HEK293 (cell line): Measurements from ENCODE around the gene CCL28.

Experiments
- CTCF ChIA-PET: fragments of 350-600 bp; formaldehyde crosslinking; extraction: SDS; loops from one replicate; lab custom pipeline; 2021; ENCODE audit warnings: antibody characterized with exemption; lab: Yijun Ruan, JAX
- POLR2A ChIA-PET: fragments of 300-600 bp; formaldehyde crosslinking; extraction: SDS; loops from one replicate; lab custom pipeline; 2020; ENCODE audit warnings: antibody characterized with exemption, inconsistent platforms; lab: Yijun Ruan, JAX
- H3K27ac ChIP-seq: fragments of 200-500 bp; sonication (Bioruptor generic); 2 replicates; pipeline ENCODE4 v1.5.1; 2014; ENCODE audit warnings: low read depth, low read length, control low read depth, inconsistent platforms; ENCODE audit errors: extremely low read depth
- H3K36me3 ChIP-seq, 2 experiments: fragments of 200-500 bp in 1 of 2; sonication (Bioruptor generic) in 1 of 2; 1 replicate in 1 of 2; 2 replicates in 1 of 2; pipeline ENCODE4 v1.5.1; 2014 to 2017; ENCODE audit warnings: inconsistent platforms in 2 of 2, low read length in 2 of 2; ENCODE audit not compliant: control insufficient read depth in 2 of 2, insufficient read depth in 1 of 2
- H3K4me1 ChIP-seq: fragments of 200-500 bp; sonication (Bioruptor generic); 2 replicates; pipeline ENCODE4 v1.5.1; 2014; ENCODE audit warnings: mild to moderate bottlenecking, low read length, inconsistent platforms; ENCODE audit not compliant: control insufficient read depth, insufficient read depth
- H3K4me3 ChIP-seq: 2 replicates; pipeline ENCODE4 v1.5.1; 2011; ENCODE audit warnings: low read depth, mild to moderate bottlenecking, control low read depth, low read length, moderate library complexity
- H3K9me3 ChIP-seq: fragments of 200-500 bp; sonication (Bioruptor generic); 2 replicates; pipeline ENCODE4 v1.5.1; 2014; ENCODE audit warnings: low read depth, low read length, inconsistent platforms; ENCODE audit not compliant: control insufficient read depth, insufficient read depth
- FEZF1 ChIP-seq: fragments of 450-650 bp; formaldehyde crosslinking; IDR thresholded peaks from 2 replicates; pipeline ENCODE4 v1.5.1; 2016; ENCODE audit warnings: missing biosample characterization, missing genetic modification characterization
- GFI1B ChIP-seq: fragments of 450-650 bp; formaldehyde crosslinking; IDR thresholded peaks from 2 replicates; pipeline ENCODE4 v1.5.1; 2016; ENCODE audit warnings: missing biosample characterization, missing genetic modification characterization
- GLI4 ChIP-seq: fragments of 450-650 bp; formaldehyde crosslinking; IDR thresholded peaks from 2 replicates; pipeline ENCODE4 v1.5.1; 2016; ENCODE audit warnings: missing biosample characterization, missing genetic modification characterization
- GLIS1 ChIP-seq: fragments of 450-650 bp; formaldehyde crosslinking; IDR thresholded peaks from 2 replicates; pipeline ENCODE4 v1.5.1; 2016; ENCODE audit warnings: missing biosample characterization, missing genetic modification characterization
- GLIS2 ChIP-seq: fragments of 450-650 bp; formaldehyde crosslinking; IDR thresholded peaks from 2 replicates; pipeline ENCODE4 v1.5.1; 2016; ENCODE audit warnings: missing biosample characterization, missing genetic modification characterization
- HOXD13 ChIP-seq: sonication (generic); formaldehyde crosslinking; IDR thresholded peaks from 2 replicates; pipeline ENCODE4 v1.8.0; 2022; ENCODE audit warnings: missing genetic modification reagents, borderline replicate concordance
- SP3 ChIP-seq: fragments of 450-650 bp; formaldehyde crosslinking; IDR thresholded peaks from 2 replicates; pipeline ENCODE4 v1.5.1; 2016; ENCODE audit warnings: missing biosample characterization, missing genetic modification characterization
- SP7 ChIP-seq: fragments of 450-650 bp; formaldehyde crosslinking; IDR thresholded peaks from 2 replicates; pipeline ENCODE4 v1.5.1; 2016; ENCODE audit warnings: missing biosample characterization, missing genetic modification characterization
- TRIM28 ChIP-seq: IDR thresholded peaks from 2 replicates; pipeline ENCODE4 v1.6.1; 2011; ENCODE audit warnings: low read length, control low read depth, borderline replicate concordance
- YY2 ChIP-seq: fragments of 450-650 bp; formaldehyde crosslinking; IDR thresholded peaks from 2 replicates; pipeline ENCODE4 v1.5.1; 2016; ENCODE audit warnings: missing biosample characterization, missing genetic modification characterization
- ZBTB7A ChIP-seq: fragments of 450-650 bp; formaldehyde crosslinking; IDR thresholded peaks from 2 replicates; pipeline ENCODE4 v1.5.1; 2016; ENCODE audit warnings: low read depth, missing biosample characterization, missing genetic modification characterization
- ZBTB8A ChIP-seq: fragments of 450-650 bp; formaldehyde crosslinking; IDR thresholded peaks from 2 replicates; pipeline ENCODE4 v1.5.1; 2016; ENCODE audit warnings: missing biosample characterization, missing genetic modification characterization
- ZFP3 ChIP-seq: fragments of 450-650 bp; formaldehyde crosslinking; IDR thresholded peaks from 2 replicates; pipeline ENCODE4 v1.5.1; 2016; ENCODE audit warnings: low read depth, missing biosample characterization, missing genetic modification characterization
- ZNF133 ChIP-seq: fragments of 450-650 bp; formaldehyde crosslinking; IDR thresholded peaks from 2 replicates; pipeline ENCODE4 v1.5.1; 2016; ENCODE audit warnings: missing biosample characterization, missing genetic modification characterization
- ZNF19 ChIP-seq: fragments of 450-650 bp; formaldehyde crosslinking; IDR thresholded peaks from 2 replicates; pipeline ENCODE4; 2016; ENCODE audit warnings: missing biosample characterization, missing genetic modification characterization, low read depth
- ZNF202 ChIP-seq: fragments of 450-650 bp; formaldehyde crosslinking; IDR thresholded peaks from 2 replicates; pipeline ENCODE4 v1.5.1; 2016; ENCODE audit warnings: missing biosample characterization, missing genetic modification characterization, borderline replicate concordance
- ZNF221 ChIP-seq: fragments of 450-650 bp; formaldehyde crosslinking; IDR thresholded peaks from 2 replicates; pipeline ENCODE4 v1.5.1; 2017; ENCODE audit warnings: missing biosample characterization, missing genetic modification characterization, borderline replicate concordance
- ZNF354C ChIP-seq: fragments of 450-650 bp; formaldehyde crosslinking; IDR thresholded peaks from 2 replicates; pipeline ENCODE4 v1.5.1; 2016; ENCODE audit warnings: missing biosample characterization, missing genetic modification characterization, low read depth, borderline replicate concordance
- ZNF366 ChIP-seq: fragments of 450-650 bp; formaldehyde crosslinking; conservative IDR thresholded peaks from 2 replicates; pipeline ENCODE4 v1.5.1; 2016; ENCODE audit warnings: missing biosample characterization, missing genetic modification characterization
- ZNF48 ChIP-seq: fragments of 450-650 bp; formaldehyde crosslinking; IDR thresholded peaks from 2 replicates; pipeline ENCODE4 v1.5.1; 2016; ENCODE audit warnings: missing biosample characterization, missing genetic modification characterization
- ZNF521 ChIP-seq: fragments of 450-650 bp; formaldehyde crosslinking; IDR thresholded peaks from 2 replicates; pipeline ENCODE4 v1.5.1; 2017; ENCODE audit warnings: missing biosample characterization, mild to moderate bottlenecking, missing genetic modification characterization
- ZNF549 ChIP-seq: fragments of 450-650 bp; IDR thresholded peaks from 2 replicates; pipeline ENCODE4 v1.5.1; 2018; ENCODE audit warnings: missing biosample characterization, missing genetic modification characterization, mild to moderate bottlenecking, inconsistent platforms, moderate library complexity
- ZNF610 ChIP-seq: fragments of 450-650 bp; formaldehyde crosslinking; IDR thresholded peaks from 2 replicates; pipeline ENCODE4 v1.5.1; 2016; ENCODE audit warnings: missing biosample characterization, missing genetic modification characterization, borderline replicate concordance
- ZNF623 ChIP-seq: fragments of 450-650 bp; formaldehyde crosslinking; IDR thresholded peaks from 2 replicates; pipeline ENCODE4 v1.5.1; 2016; ENCODE audit warnings: missing biosample characterization, missing genetic modification characterization
- ZNF658 ChIP-seq: fragments of 450-650 bp; formaldehyde crosslinking; IDR thresholded peaks from 2 replicates; pipeline ENCODE4; 2016; ENCODE audit warnings: missing biosample characterization, missing genetic modification characterization
- ZNF768 ChIP-seq: fragments of 450-650 bp; formaldehyde crosslinking; IDR thresholded peaks from 2 replicates; pipeline ENCODE4 v1.5.1; 2018; ENCODE audit warnings: missing biosample characterization, mild to moderate bottlenecking, missing genetic modification characterization
- ZSCAN18 ChIP-seq: fragments of 450-650 bp; formaldehyde crosslinking; IDR thresholded peaks from 2 replicates; pipeline ENCODE4 v1.5.1; 2016; ENCODE audit warnings: missing biosample characterization, missing genetic modification characterization
- TF ChIP-seq, protein P1 (sequence below): fragments of 450-650 bp; formaldehyde crosslinking; IDR thresholded peaks from 2 replicates; pipeline ENCODE4 v1.5.1; 2017; ENCODE audit warnings: missing biosample characterization, missing genetic modification characterization
- TF ChIP-seq, protein P2 (sequence below): fragments of 450-650 bp; formaldehyde crosslinking; IDR thresholded peaks from 2 replicates; pipeline ENCODE4 v1.5.1; 2017; ENCODE audit warnings: missing biosample characterization, missing genetic modification characterization

The CCL28 gene

GRCh38 chr5:43357067-43357466, 55.1 kb downstream of the CCL28 start (continued):
- TF ChIP-seq ZSCAN18 (tag by site-specific recombination) (no peak), ZNF354C (no peak), ZNF48 (tag by site-specific recombination) (no peak), ZBTB8A (no peak), TRIM28 (no peak), ZNF202 (tag by site-specific recombination) (no peak), SP3 (tag by site-specific recombination) (no peak), ZNF221 (tag by site-specific recombination) (no peak), ZNF658 (tag by site-specific recombination) (no peak), GLIS2 (tag by site-specific recombination) (no peak), ZNF768 (tag by site-specific recombination) (no peak)
- TF ChIP-seq, protein P1, sequence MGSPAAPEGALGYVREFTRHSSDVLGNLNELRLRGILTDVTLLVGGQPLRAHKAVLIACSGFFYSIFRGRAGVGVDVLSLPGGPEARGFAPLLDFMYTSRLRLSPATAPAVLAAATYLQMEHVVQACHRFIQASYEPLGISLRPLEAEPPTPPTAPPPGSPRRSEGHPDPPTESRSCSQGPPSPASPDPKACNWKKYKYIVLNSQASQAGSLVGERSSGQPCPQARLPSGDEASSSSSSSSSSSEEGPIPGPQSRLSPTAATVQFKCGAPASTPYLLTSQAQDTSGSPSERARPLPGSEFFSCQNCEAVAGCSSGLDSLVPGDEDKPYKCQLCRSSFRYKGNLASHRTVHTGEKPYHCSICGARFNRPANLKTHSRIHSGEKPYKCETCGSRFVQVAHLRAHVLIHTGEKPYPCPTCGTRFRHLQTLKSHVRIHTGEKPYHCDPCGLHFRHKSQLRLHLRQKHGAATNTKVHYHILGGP (tag by site-specific recombination) = no peak
- TF ChIP-seq, protein P2, sequence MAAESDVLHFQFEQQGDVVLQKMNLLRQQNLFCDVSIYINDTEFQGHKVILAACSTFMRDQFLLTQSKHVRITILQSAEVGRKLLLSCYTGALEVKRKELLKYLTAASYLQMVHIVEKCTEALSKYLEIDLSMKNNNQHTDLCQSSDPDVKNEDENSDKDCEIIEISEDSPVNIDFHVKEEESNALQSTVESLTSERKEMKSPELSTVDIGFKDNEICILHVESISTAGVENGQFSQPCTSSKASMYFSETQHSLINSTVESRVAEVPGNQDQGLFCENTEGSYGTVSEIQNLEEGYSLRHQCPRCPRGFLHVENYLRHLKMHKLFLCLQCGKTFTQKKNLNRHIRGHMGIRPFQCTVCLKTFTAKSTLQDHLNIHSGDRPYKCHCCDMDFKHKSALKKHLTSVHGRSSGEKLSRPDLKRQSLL = no peak

DNA sequence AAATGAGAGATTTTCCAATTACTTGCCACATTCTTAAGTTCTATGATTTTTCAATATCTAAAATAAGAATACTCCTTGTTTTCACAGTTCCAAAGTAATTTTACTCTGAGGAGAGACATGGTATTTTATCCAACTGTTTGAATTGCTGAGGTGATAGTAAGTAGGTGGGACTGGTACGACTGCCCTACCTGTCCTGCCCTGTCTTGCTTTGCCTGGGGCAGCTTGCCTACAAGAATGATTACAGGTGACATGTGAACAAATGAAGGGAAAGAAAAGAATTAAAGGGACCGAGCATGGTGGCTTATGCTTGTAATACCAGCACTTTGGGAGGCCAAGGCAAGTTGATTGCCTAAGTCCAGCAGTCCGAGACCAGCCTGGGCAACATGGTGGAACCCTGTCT, 57.4 kb downstream of the CCL28 start:
- no peak overlapping the region for H3K4me3 ChIP-seq
- no peaks in the 10 kb centered on the region for H3K9me3 ChIP-seq
- no peak for TF ChIP-seq ZNF366 (tag by site-specific recombination)
- no peak for TF ChIP-seq ZNF610 (tag by site-specific recombination)
- TF ChIP-seq ZNF19 = no peak
- TF ChIP-seq GLI4 = no peak
- no peaks in the 10 kb centered on the region for H3K36me3 ChIP-seq
- no peaks in the 10 kb centered on the region for H3K4me1 ChIP-seq
- ChIA-PET POLR2A (no interaction called here), CTCF (interaction anchor here (0.6 to 1.1 kb wide), 3 partner anchors 35 to 404 kb away, joined by 3 to 4 read pairs (median 3); no protein-coding TSS in a partner anchor)
- no peak overlapping the region for H3K27ac ChIP-seq

GRCh38 chr5:43353668-43354067, 58.5 kb downstream of the CCL28 start:
- H3K4me3 ChIP-seq = no peak overlapping the region
- TF ChIP-seq GFI1B = no peak
- TF ChIP-seq SP7 (tag by site-specific recombination) = no peak
- TF ChIP-seq ZNF549 (tag by site-specific recombination) = no peak
- TF ChIP-seq ZBTB7A (tag by site-specific recombination) = no peak
- TF ChIP-seq GLIS1 (tag by site-specific recombination) = no peak
- no peak for TF ChIP-seq ZNF623 (tag by site-specific recombination)
- TF ChIP-seq ZNF521 (tag by site-specific recombination) = no peak
- TF ChIP-seq FEZF1 (tag by site-specific recombination) = no peak
- no peak for TF ChIP-seq ZFP3 (tag by site-specific recombination)
- no peak for TF ChIP-seq GLI4
- TF ChIP-seq YY2 = no peak
- no peak for TF ChIP-seq HOXD13 (CRISPR knock-in tag)
- TF ChIP-seq ZNF133 (tag by site-specific recombination) = no peak
- H3K9me3 ChIP-seq = no peaks in the 10 kb centered on the region
- POLR2A ChIA-PET = no interaction called here
- CTCF ChIA-PET = interaction anchor here (0.8 kb wide), 1 partner anchor 12 kb away, joined by 3 read pairs; no protein-coding TSS in a partner anchor
- no peaks in the 10 kb centered on the region for H3K4me1 ChIP-seq
- H3K27ac ChIP-seq = no peak overlapping the region
- H3K36me3 ChIP-seq = no peaks in the 10 kb centered on the region
